ENCODE results near the gene MAP2K1. TPM values are rescaled to one million over a fixed set of nuclear protein-coding genes. Genes with fewer than 3 reads are reported as not detected.

MAP2K1 gene
- total RNA-seq, 1 donor from 2014 or later: 84.3 TPM

GRCh38 chr15:66504563-66505429, 118.1 kb downstream of the MAP2K1 start, which contains the start of the genes RPL4 and ZWILCH:
Gene RPL4 (minus strand): TSS chr15:66504855. CDS start chr15:66504790, 65 bp downstream.
Gene ZWILCH (plus strand): TSS chr15:66505326. CDS start chr15:66505339, 13 bp downstream.
- TF ChIP-seq CTCF (conservative IDR thresholded peaks at IDR 0.05; ENCODE audit: low read depth, low read length): no peak
- H3K4me3 ChIP-seq (ENCODE audit: low read depth, low read length): peak within 1 kb of the TSS; percentile 62
- DNase-seq (ENCODE audit: low read depth): peak; percentile 83

DNA sequence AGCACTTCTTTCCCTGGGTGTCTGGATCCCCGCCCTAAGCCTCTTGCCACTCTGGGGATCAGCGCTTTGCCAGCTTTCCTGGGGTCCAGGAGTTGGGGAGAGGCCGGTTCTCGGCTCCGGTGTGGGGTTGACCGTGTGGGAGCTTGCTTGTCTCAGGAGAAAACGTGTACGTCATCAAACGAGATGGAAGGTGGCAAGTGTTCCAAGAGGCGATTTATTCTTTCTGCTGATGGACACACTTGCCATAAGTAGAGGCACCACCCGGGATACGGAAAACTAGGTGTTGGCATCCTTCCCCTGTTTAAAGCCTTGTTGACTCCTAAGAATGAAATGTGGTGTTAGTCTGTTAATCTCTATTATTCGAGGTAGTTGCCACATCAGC, 118.7 kb downstream of the MAP2K1 start:
- H3K4me3 ChIP-seq (ENCODE audit: low read depth, low read length): peak overlapping the region; percentile 62
- DNase-seq (ENCODE audit: low read depth): peak; percentile 23
- no peak for TF ChIP-seq CTCF (conservative IDR thresholded peaks at IDR 0.05; ENCODE audit: low read depth, low read length)

GRCh38 chr15:66505818-66506217, 119.1 kb downstream of the MAP2K1 start:
- no peak for DNase-seq (ENCODE audit: low read depth)
- TF ChIP-seq CTCF (conservative IDR thresholded peaks at IDR 0.05; ENCODE audit: low read depth, low read length): no peak
- peak overlapping the region; percentile 62 for H3K4me3 ChIP-seq (ENCODE audit: low read depth, low read length)

DNA sequence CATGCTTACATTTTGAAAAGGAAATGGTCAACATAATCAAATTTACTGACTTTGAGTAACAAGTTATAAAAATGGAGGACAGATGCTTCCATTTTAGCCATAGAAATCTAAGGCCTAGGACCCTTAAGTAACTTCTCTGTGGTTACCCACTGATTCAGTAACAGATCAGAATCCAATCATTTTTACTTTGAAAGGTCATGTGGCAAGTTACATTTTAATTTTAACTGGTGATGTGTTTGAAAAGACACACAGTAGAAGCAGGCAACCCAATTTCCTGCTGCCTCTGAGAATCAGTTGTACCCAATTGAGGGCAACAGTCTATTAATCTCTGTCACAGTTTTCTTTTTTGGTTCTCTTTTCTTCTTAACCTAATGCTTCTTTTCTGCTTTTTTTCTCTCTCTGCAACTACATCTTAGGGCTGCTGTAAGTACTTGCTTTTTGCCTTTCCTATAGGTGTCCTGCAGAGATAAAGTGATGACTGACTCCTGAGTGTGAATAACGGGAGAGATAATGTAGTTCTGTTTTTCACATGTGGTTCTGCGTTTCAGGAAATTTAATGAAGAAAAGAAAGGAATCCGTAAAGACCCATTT, 121.7 kb downstream of the MAP2K1 start:
- DNase-seq (ENCODE audit: low read depth): peak; percentile 19
- H3K4me3 ChIP-seq (ENCODE audit: low read depth, low read length): no peak overlapping the region
- TF ChIP-seq CTCF (conservative IDR thresholded peaks at IDR 0.05; ENCODE audit: low read depth, low read length): no peak

GRCh38 chr15:66514586-66514985, 127.9 kb downstream of the MAP2K1 start:
- no peak overlapping the region for H3K4me3 ChIP-seq (ENCODE audit: low read depth, low read length)
- DNase-seq (ENCODE audit: low read depth): no peak
- TF ChIP-seq CTCF (conservative IDR thresholded peaks at IDR 0.05; ENCODE audit: low read depth, low read length): no peak

GRCh38 chr15:66515901-66516322, 129.2 kb downstream of the MAP2K1 start:
- no peak overlapping the region for H3K4me3 ChIP-seq (ENCODE audit: low read depth, low read length)
- TF ChIP-seq CTCF (conservative IDR thresholded peaks at IDR 0.05; ENCODE audit: low read depth, low read length): no peak
- no peak for DNase-seq (ENCODE audit: low read depth)

All from epithelial cell of proximal tubule (primary cell).